SK-N-SH (cell line): ENCODE measurements around the gene NTM.

Experiments used
- EP300 ChIP-seq, 2 experiments: IDR thresholded peaks; 2 replicates each; pipeline versions ENCODE4 v1.4.0 to v1.6.1; 2012; ENCODE audit warnings: borderline replicate concordance in 1 of 2, low read depth in 1 of 2, low read length in 1 of 2
- FOXJ3 ChIP-seq: sonication (generic); formaldehyde crosslinking; IDR thresholded peaks from 2 replicates; pipeline ENCODE4 v1.5.1; 2020; ENCODE audit warnings: mild to moderate bottlenecking, missing genetic modification reagents
- POLR2AphosphoS5 ChIP-seq: IDR thresholded peaks from 2 replicates; pipeline ENCODE4 v1.6.1; 2012; ENCODE audit warnings: low read depth, low read length
- TF ChIP-seq, protein P1 (sequence below): fragments of 200-600 bp; sonication (generic); IDR thresholded peaks from 2 replicates; pipeline ENCODE4 v1.6.1; 2017; ENCODE audit warnings: antibody characterized with exemption, mild to moderate bottlenecking, moderate library complexity

DNA sequence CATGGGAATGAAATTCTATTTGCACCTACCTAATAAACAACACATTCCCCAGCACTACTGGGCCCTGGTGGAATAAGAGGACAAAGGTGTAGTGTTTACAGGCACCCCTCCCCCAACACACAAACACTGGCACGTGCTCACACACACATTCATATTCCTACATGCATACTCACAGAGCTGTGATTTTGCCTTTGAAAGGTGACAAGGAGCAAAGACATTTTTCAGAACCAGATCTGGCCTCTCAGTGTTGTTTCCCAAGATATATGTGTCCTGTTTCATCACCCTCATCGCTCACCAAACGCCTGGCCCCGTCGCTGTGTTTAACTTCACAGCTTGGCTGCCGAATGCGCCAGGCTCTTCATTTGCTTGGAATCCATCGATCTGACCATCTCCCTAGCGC is 292.6 kb downstream of the NTM start:
- TF ChIP-seq, protein P1, sequence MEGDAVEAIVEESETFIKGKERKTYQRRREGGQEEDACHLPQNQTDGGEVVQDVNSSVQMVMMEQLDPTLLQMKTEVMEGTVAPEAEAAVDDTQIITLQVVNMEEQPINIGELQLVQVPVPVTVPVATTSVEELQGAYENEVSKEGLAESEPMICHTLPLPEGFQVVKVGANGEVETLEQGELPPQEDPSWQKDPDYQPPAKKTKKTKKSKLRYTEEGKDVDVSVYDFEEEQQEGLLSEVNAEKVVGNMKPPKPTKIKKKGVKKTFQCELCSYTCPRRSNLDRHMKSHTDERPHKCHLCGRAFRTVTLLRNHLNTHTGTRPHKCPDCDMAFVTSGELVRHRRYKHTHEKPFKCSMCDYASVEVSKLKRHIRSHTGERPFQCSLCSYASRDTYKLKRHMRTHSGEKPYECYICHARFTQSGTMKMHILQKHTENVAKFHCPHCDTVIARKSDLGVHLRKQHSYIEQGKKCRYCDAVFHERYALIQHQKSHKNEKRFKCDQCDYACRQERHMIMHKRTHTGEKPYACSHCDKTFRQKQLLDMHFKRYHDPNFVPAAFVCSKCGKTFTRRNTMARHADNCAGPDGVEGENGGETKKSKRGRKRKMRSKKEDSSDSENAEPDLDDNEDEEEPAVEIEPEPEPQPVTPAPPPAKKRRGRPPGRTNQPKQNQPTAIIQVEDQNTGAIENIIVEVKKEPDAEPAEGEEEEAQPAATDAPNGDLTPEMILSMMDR, result no peak
- TF ChIP-seq FOXJ3 (no peak), POLR2AphosphoS5 (no peak), EP300 (IDR thresholded peaks at IDR 0.05; ENCODE audit: borderline replicate concordance in 1 of 2, low read depth in 1 of 2, low read length in 1 of 2) (no peak)
